ENCODE measurements around the gene SMCO4.
"Not testable (repeated sequence)": the region's sequence is repeated elsewhere in the genome, so short reads cannot be mapped to it uniquely, and the experiment has no call there.

The SMCO4 gene

DNA sequence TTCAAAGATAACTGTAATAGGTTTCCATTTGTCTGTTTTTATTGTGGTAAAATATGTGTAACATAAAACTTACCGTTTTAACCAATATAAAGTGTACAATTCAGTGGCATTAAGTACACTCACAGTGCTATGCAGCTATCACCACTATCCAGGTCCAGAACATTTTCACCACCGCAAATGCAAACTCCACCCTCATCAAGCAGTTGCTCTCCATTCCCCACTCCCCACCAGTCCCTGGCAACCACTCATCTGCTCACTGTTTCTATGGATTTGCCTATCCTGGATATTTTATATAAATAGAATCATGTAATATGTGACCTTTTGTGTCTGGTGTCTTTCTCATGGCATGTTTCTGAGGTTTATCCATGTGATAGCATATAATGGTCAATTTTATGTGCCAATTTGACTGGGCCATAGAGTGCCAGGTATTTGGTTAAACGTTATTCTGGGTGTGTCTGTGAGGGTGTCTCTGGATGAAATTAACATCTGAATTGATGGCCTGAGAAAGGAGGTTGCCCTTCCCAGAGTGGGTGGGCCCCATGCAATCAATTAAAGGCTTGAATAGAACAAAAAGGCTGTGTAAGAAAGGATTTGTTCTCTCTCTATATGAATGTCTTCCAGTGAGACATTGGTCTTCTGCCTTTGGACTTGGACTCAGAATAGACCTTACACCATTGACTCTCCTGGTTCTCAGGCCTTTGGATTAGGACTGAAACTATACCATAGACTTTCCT lies 17.2 kb upstream of the SMCO4 start:
- no peak for DNase-seq (ENCODE audit: low spot score)

DNA sequence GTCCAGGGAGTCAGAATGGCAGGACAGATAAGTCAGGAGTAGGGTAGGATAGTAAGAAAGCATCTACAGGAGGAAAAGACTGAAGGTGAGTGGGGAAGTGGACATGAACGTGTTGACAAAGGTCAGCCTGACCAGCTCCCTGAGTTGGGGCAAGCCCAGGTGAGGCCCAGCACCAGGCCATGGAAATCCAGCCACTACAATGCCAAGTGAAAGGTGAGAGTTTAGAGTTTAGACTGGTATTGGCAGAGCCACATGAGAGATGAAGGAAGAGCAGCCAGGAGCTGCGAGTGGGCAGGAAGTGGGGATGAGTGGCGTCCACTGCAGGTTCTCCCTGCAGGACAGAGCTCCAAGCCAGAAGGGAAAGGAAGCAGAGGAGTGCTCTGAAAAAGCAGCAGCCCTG lies 16.5 kb upstream of the SMCO4 start:
- DNase-seq (ENCODE audit: low spot score), result no peak

DNA sequence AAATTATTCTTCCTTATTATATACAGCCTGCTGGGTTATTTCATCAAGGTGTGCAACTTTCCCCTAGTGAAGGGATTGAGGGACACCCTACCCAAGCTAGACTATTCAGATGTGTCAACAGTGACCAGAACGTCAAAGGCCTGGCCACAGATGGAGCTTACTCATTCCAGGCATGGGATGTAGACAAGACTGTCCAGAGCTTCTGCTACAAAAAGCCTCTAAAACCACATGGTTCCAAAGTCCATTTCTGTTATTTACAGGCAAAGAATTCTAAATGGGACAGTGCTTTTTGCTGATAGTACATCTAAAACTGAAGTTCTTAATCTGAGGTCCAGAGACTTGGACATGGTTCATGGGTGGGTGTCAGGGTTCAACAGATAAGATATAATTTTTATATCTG lies 9.7 kb upstream of the SMCO4 start:
- DNase-seq (ENCODE audit: low spot score), result no peak

DNA sequence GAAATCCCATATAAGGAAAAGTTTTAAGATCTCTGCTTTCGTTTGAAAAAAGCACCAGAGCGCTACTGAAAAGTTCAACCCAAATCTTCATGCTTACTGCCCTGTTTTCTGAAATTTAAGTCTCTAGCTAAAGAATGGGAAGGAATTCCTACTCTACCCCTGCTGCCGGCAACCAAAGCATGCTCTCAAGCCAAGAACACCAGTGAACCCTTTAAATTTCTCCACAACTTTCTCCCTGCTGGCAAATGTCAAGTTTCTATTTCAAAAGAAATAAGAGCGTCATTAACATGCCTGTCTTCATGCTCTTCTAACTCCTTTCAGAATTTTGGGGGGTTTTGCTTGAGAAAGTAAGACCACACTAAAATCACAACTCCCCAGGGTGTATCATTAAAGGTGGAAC lies 6.8 kb upstream of the SMCO4 start:
- no peak for DNase-seq (ENCODE audit: low spot score)

DNA sequence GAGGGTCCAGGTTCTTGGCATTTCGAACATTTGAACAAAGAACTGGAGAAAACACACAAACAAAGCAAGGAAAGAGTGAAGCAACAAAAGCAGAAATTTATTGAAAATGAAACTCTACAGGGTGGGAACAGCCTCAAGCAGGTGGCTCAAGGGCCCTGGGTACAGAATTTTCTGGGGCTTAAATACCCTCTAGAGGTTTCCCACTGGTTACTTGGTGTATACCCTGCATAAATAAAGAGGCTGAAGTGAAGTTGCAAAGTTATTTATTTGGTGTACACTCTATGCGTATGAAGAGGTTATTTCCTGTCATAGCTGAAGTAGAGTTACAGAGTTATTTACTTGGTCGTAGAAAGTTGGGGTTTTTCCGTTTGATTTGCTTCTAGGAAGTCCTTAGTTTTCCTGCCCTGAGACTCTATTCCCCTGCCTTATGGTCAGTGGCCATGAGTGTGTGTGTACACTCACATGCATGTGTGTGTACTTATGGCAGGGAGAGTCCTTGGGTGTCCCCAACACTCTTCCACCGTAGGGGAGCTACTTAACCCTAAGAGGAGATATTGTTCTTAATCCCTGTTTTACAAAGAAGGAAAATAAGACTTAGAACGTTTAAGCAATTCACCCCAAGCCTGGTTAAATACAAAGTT lies 5.6 kb upstream of the SMCO4 start:
- DNase-seq (ENCODE audit: low spot score), result no peak

DNA sequence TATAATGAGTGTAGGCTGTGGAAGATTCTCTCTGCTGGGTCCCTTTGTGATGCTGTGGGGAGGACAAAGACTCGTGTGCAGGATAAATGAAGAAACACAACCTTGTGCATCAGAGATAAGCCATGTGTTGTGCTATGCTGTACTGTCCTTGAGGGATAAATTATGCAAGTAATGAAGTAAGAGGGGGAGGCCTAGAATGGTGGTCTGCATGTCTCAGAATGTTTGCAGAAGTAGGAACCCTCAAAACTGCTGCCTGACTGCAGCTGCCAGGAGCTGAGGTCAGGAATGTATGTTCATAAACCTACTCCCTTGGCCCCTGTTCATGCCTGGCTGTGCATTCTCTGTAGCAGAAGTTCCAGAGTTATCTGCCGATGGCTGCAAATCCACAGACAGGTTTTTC lies 4.6 kb upstream of the SMCO4 start:
- no peak for DNase-seq (ENCODE audit: low spot score)

DNA sequence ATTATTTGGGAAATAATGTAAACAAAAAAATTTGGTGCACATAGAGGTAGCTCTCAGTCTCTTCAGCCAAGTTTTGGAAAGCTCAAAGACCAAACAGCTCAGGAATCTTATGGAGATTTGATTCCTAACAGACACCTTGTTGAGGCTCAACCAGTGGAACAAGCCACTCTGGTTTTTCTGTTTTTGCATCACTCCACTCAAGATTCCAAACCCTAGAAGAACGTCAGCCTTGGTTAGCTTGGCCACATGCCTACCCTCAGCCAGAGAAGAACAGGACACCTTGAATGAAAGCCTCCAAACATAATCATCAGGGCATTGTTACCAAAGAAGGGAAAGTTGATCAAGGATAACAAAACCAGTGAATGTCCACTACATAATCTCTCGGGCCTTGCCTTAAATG lies 3.8 kb upstream of the SMCO4 start:
- no peak for DNase-seq (ENCODE audit: low spot score)

DNA sequence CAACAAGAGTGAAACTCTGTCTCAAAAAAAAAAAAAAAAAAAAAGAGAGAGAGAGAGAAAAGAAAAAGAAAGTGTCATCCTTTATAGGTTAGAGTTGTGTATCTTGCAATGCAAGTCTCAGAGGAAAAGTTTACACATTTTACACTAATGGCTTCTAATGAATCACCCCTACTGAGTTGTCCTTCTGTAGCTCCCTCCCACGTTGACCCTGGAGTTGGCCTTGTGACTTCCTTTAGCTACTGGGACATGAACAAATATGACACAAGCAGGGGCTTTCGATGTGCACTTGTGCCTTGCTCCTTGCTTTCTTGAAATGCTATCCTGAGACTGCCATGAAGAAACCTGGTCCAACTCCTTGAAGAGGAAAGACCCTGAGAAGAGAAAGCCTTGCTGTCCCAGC lies 2.4 kb upstream of the SMCO4 start:
- DNase-seq (ENCODE audit: low spot score), result no peak

DNA sequence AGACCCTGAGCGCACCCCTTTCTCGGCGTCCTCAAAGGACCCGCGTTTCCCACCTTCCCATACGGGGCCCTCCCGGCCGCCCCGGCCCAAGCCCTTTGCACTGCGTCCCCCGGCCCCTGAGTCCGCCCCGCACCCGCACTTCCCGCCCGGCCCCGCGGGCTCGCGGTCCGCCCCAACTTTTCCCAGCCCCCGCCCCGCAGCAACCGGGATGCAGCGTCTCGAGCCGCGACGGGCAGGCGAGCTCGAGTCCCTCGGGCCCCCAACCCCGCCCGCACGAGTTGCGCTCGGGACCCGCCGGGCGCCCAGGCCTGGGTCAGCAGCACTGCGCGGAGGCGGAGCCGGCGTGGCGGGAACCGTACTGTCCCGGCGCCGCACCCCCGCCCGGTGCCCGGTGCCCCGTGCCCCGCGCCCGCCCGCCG lies 371 bp downstream of the SMCO4 start:
- DNase-seq (ENCODE audit: low spot score), result no peak

DNA sequence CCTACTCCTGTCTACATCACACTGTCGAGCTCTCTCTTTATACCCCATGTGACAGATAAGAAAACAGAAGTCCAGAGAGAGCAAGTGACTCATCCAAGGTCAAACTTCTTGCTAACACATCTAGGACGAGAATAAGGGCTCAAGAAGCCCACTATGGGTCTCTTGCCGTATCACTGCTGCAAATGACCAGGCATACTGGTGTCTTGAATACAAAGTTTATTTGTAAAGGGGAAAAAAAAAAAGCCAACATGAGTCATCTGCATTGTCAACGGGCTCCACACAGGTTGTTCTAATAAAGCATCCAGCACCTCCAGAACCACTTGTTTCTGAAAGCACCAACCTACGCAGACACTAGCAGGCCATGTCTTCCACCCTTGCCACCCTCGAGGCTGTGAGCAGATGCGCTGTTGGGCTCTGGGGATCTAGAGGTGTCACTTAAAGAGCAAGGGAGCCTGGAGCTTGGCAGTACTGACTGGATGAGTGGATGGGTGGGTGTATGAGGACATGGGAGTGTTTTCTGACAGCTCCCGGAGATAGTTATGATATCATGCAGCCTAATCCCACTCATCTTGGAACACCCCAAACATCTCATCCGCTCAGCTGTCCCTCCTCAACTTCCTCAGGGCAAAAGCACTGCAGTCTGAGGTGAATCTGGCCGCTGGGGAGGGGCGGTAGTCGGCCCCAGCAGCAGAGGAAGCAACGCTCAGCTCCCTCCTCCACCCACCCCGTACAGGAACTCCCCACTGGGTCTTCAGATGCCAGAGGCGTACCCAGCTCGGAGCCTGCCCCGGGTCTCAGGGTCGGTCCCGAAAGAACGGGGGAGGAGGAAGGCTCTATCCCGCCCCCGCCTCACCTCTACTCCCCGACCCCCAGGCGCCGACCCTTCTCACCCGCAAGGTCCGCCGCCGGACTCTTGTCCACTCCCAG lies 1.0 kb downstream of the SMCO4 start:
- DNase-seq (ENCODE audit: low spot score), result no peak

DNA sequence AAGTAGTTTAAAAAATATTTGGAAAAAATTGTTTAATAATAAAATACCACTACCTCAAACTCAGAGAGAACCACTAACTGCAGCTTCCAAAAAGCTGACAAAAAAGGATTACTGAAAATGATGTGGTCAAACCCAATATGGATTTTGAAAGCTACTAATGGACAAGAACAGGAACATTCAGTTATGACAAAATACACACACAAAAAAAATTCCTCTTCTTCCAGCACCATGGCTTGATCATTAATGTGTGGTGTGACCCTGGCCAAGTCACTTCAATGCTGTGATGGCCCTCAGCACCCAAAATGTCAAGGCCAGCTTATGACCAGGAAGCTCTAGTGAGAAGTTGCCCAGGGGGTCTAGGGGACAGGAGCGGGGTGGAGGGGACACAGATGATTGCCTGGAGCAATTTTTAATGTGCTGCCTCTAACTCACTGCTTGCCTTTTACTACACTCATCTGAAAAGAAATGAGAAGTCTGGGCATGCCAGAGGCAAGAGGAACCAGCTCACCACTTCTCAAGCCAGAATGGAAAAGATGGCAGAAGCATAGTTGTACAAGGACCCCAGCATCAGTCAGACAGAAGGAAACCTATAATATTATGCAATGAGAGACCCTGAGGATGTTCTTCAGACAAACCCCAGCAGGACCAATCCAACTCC lies 2.2 kb downstream of the SMCO4 start:
- no peak for DNase-seq (ENCODE audit: low spot score)

DNA sequence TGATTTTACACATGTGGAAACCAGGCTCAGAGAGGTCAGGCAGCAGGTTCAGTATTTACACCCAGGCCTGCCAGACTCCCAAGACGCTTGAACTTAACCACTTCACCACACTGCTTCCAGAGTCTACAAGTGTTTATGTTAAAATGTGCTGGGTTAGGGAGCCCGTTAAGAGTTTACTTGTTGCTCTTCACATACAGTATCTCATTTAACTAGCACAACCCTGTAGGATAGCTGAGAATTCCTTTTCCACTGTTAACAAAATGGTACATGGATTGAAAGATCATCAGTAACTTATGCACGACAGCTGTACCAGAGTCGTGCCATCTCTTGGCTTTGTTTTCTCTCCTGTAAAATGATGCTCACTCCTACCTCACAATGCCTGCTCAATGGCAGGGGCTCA lies 2.9 kb downstream of the SMCO4 start:
- DNase-seq (ENCODE audit: low spot score), result no peak

DNA sequence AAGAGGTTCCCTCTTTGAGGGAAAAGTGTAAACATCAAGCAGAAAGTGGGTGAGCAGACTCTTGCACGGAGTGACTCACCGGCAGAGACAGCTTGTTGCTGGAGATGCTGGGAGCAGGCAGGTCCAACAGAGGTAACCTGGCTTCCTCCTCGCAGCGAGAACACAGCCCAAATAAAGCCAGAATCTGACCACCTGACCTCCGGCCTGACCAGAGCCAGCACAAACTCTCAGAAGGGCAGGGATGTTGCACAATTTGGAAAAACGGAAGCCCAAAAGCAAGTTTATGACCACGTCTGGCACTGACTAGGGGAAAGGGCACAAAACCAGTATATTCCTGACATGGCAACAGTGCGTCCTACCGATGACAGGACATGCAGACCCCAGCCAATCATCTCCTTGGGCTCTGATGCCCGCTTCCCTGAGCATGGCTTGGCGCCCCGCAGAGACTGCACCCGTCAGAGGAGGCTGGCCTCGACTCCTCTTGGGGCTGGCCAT lies 5.4 kb downstream of the SMCO4 start:
- peak; percentile 74 for DNase-seq (ENCODE audit: low spot score)

DNA sequence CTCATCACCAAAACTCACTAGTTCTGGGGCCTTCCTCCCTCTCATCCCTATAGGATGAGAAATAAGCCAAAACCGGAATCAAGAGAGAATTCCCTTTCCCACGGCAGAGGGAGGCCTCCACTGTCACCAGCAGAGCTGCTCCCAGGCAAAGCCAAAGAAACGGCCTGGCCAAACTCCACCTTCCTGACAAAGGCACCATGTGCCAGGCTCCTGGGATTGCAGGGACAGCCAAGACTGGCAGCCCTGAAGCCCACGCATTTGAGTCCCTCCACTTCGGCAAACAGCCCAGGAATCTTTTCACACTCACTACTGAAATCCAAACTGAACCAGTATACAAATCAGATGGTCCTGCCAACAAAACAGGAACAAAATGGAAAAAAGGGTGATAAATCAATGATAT lies 6.1 kb downstream of the SMCO4 start:
- DNase-seq (ENCODE audit: low spot score), result peak; percentile 69

DNA sequence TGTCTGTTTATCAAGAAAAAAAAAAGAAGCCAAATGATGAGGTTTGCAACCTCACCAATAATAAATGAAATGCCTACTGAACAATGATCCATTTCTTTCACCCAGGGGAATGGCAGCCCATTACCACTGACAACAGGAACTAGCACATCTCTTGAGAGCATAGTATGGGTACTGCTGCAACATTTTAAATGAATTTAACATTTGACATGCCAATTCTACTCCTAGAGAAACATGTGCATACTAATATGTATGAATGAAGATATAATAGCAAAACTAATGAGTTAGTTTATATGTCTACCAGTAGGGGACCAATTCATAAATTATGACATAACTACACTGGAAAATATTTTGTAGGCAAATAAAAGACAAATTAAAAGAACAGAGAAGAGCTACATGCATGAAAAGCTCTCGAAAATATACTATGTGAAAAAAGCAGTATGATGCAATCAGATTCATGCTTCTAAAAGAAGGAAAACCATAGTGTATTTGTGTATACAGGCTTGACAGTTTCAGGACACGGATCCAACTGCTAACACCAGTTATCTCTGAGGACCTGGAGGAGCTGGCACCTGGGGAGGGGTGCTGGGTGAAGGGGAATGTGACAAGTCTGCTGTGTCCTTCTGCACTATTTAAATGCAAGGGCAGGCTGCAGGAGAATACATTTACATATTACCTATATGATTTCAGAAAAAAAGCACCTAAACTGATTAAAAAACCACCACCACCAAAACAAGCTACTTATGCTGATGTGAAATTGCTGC lies 6.9 kb downstream of the SMCO4 start:
- no peak for DNase-seq (ENCODE audit: low spot score)

DNA sequence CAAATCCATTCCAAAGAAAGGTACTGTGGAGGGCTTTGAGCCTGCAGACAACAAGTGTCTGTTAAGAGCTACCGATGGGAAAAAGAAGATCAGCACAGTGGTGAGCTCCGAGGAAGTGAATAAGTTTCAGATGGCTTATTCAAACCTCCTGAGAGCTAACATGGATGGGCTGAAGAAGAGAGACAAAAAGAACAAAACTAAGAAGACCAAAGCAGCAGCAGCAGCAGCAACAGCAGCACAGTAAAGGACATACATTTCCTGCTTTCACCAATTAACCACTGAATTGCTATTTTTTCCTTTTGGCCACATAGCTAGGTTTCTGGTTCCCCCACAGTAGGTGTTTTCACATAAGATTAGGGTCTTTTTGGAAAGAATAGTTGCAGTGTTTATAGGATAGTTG lies 7.6 kb downstream of the SMCO4 start:
- DNase-seq (ENCODE audit: low spot score), result not testable (repeated sequence)

DNA sequence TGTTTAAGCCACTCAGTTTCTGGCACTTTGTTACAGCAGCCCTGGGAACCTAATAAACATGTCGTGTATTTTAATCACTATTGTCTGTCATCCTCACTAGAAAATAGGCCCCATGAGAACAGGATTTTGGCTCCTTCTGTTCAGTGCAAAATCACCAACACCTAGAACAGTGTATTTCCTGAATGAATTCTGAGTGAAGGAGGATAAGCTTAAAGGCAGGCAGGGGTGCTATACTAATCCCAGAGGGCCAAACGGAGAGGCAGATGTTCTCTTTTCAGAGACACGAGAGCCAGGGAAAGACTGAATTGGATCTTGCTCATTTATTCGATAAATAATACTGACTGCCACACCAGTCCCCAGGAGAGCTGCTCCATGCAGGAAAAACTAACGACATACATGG lies 10.4 kb downstream of the SMCO4 start:
- DNase-seq (ENCODE audit: low spot score), result no peak

DNA sequence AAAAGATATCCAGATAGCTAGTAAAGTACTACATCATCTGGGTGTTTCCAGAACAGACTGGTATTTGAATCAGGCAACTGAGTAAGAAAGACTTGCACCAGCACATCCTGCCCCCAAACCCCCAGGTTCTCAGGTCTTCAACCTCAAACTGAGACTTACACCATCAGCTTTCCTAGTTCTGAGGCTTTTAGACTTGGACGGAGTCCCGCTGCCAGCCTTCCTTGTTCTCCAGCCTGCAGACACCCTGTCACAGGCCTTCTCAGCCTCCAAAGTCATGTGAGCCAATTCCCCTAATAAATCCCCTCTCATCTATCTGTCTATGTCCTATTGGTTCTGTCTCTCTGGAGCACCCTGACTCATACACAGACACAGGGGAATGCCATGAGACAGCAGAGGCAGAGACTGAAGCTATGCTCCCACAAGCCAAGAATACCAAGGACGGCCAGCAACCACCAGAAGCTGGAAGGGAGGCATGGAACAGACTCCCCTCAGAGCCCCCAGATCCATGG lies 10.9 kb downstream of the SMCO4 start:
- DNase-seq (ENCODE audit: low spot score), result no peak

DNA sequence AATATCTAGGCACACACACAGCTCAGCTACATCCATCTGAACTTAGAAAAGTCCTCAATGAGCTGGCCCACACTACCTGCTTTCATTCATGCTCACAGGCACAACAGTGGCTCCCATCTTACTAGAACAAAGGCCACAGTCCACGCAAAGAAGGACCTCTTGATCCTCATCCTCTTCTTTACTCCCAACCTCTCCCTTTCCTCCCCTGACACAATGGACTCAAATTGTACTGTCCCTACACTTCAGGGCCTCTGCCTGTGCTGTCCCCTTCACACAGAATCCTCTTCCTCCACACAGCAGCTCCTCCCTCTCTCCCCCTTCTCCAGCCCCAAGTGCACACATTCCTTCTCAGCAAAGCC lies 12.7 kb downstream of the SMCO4 start:
- DNase-seq (ENCODE audit: low spot score), result no peak

DNA sequence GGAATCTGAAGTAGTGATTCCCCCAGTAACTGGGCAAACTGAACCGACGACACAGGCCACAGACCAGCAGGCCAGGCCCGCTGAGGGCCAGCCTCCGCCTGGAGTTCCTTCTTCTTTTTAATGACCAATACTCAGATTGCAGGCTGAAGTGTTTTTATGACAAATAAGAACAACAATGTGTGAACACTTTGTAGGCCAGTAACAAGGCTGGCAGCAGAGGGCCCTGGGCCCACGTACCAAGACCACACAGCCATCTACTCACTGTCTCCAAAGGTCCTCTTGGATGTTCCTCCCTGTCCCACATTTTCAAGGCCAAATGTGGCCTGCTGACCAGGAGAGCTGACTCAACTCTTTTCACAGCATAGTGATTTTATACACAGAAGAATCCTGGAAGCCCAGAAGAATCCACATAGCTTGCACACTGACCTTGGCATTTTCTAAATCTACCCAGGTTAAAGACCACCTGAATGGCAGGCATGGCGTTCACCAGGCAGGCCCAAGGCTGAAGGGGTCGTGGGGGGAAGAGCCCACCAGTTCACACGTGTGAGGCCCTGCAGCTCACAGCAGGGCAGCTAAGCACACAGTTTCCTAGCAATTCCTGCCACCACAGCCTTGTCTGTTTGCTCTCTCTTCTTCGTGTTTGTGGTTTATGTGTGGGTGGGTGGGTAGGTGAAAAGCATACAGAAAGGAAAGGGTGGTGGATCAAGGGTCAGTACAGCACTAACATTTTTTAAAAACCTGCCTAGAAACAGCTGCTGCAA lies 13.3 kb downstream of the SMCO4 start:
- DNase-seq (ENCODE audit: low spot score), result no peak

All from pons (tissue), 1 donor.